Gastroesophageal sphincter (tissue), 3 donors: ENCODE results near the gene ZSWIM1.

ENCODE experiments used
- CTCF ChIP-seq, 4 experiments: fragments of 200-600 bp in 2 of 4; fragments of 450-650 bp in 2 of 4; sonication (generic) in 1 of 4; IDR thresholded peaks; one replicate each; pipeline ENCODE4 v1.5.1; 2017 to 2019; ENCODE audit warnings: antibody characterized with exemption in 4 of 4, mild to moderate bottlenecking in 2 of 4, moderate library complexity in 2 of 4
- EP300 ChIP-seq: sonication (generic); formaldehyde crosslinking; IDR thresholded peaks from one replicate; pipeline ENCODE4 v1.6.1; 2017; ENCODE audit warnings: antibody characterized with exemption, mild to moderate bottlenecking
- POLR2A ChIP-seq, 2 donors: fragments of 450-650 bp; IDR thresholded peaks; one replicate each; pipeline ENCODE4 v1.6.1; 2017; ENCODE audit warnings: antibody characterized with exemption in 2 of 2, mild to moderate bottlenecking in 2 of 2, moderate library complexity in 1 of 2
- POLR2AphosphoS5 ChIP-seq: sonication (generic); formaldehyde crosslinking; IDR thresholded peaks from one replicate; pipeline ENCODE4 v1.6.1; 2017; ENCODE audit warnings: antibody characterized with exemption

GRCh38 chr20:45934046-45934585, 53.1 kb downstream of the ZSWIM1 start:
- TF ChIP-seq CTCF (IDR thresholded peaks at IDR 0.05), result no peak
- no peak for TF ChIP-seq POLR2AphosphoS5
- TF ChIP-seq POLR2A (IDR thresholded peaks at IDR 0.05), result no peak
- no peak for TF ChIP-seq EP300
